ENCODE results near the gene FAM131C. TPM values are rescaled to one million over a fixed set of nuclear protein-coding genes. Genes with fewer than 3 reads are reported as not detected.

FAM131C gene
- 0.15 and 2.1 TPM in 2 replicates for total RNA-seq (2014; rRNA removed; shearing (Covaris generic); ENCODE audit: low replicate concordance)

GRCh38 chr1:16073490-16074119, at the start of gene FAM131C:
Gene FAM131C (minus strand): TSS chr1:16073651. CDS start chr1:16073442, 209 bp downstream.
- H3K9me3 ChIP-seq, result no peaks in the 10 kb centered on the region
- H3K27me3 ChIP-seq, result no peaks in the 10 kb centered on the region
- peak; percentile 37 for DNase-seq
- no peaks in the 10 kb centered on the region for H3K36me3 ChIP-seq
- H3K4me3 ChIP-seq, result peak within 1 kb of the TSS; percentile 33

- Histone ChIP-seq H3K4me3 (no peak overlapping the region), H3K27me3 (no peaks in the 10 kb centered on the region), H3K36me3 (peaks cover 46% of the 10 kb centered on the region), H3K9me3 (no peaks in the 10 kb centered on the region)
- peak; percentile 76 for DNase-seq
Observed at GRCh38 chr1:16122916-16123315, 49.5 kb upstream of the FAM131C start.

GRCh38 chr1:16122350-16122881, 49.0 kb upstream of the FAM131C start:
- peak; percentile 26 for DNase-seq
- Histone ChIP-seq H3K9me3 (no peaks in the 10 kb centered on the region), H3K36me3 (peaks cover 43% of the 10 kb centered on the region), H3K27me3 (no peaks in the 10 kb centered on the region), H3K4me3 (no peak overlapping the region)

GRCh38 chr1:16120940-16121410, 47.5 kb upstream of the FAM131C start:
- no peak overlapping the region for H3K4me3 ChIP-seq
- H3K27me3 ChIP-seq, result no peaks in the 10 kb centered on the region
- DNase-seq, result no peak
- H3K9me3 ChIP-seq, result no peaks in the 10 kb centered on the region
- peaks cover 33% of the 10 kb centered on the region for H3K36me3 ChIP-seq

GRCh38 chr1:16120407-16120806, 47.0 kb upstream of the FAM131C start:
- DNase-seq, result no peak
- H3K36me3 ChIP-seq, result peaks cover 27% of the 10 kb centered on the region
- no peak overlapping the region for H3K4me3 ChIP-seq
- no peaks in the 10 kb centered on the region for H3K27me3 ChIP-seq
- no peaks in the 10 kb centered on the region for H3K9me3 ChIP-seq

- H3K4me3 ChIP-seq, result no peak overlapping the region
- no peaks in the 10 kb centered on the region for H3K9me3 ChIP-seq
- no peak for DNase-seq
- H3K27me3 ChIP-seq, result no peaks in the 10 kb centered on the region
- peaks cover 26% of the 10 kb centered on the region for H3K36me3 ChIP-seq
Observed at GRCh38 chr1:16119926-16120325, 46.5 kb upstream of the FAM131C start.

GRCh38 chr1:16119504-16119903, 46.1 kb upstream of the FAM131C start:
- no peak overlapping the region for H3K4me3 ChIP-seq
- H3K27me3 ChIP-seq, result no peaks in the 10 kb centered on the region
- H3K36me3 ChIP-seq, result peaks cover 22% of the 10 kb centered on the region
- no peak for DNase-seq
- H3K9me3 ChIP-seq, result no peaks in the 10 kb centered on the region

GRCh38 chr1:16118706-16119105, 45.3 kb upstream of the FAM131C start:
- no peak overlapping the region for H3K4me3 ChIP-seq
- peaks cover 15% of the 10 kb centered on the region for H3K36me3 ChIP-seq
- H3K9me3 ChIP-seq, result no peaks in the 10 kb centered on the region
- no peak for DNase-seq
- H3K27me3 ChIP-seq, result no peaks in the 10 kb centered on the region

GRCh38 chr1:16117936-16118335, 44.5 kb upstream of the FAM131C start:
- no peaks in the 10 kb centered on the region for H3K9me3 ChIP-seq
- H3K4me3 ChIP-seq, result no peak overlapping the region
- no peak for DNase-seq
- H3K27me3 ChIP-seq, result no peaks in the 10 kb centered on the region
- H3K36me3 ChIP-seq, result peaks cover 7% of the 10 kb centered on the region

GRCh38 chr1:16117369-16117768, 43.9 kb upstream of the FAM131C start:
- H3K9me3 ChIP-seq, result no peaks in the 10 kb centered on the region
- DNase-seq, result peak; percentile 39
- H3K36me3 ChIP-seq, result peaks cover 5% of the 10 kb centered on the region; the same call in 1 of the 2 replicates
- no peak overlapping the region for H3K4me3 ChIP-seq
- H3K27me3 ChIP-seq, result no peaks in the 10 kb centered on the region

- Histone ChIP-seq H3K9me3 (no peaks in the 10 kb centered on the region), H3K36me3 (no peaks in the 10 kb centered on the region), H3K27me3 (no peaks in the 10 kb centered on the region), H3K4me3 (no peak overlapping the region)
- DNase-seq, result no peak
Observed at GRCh38 chr1:16116625-16117024, 43.2 kb upstream of the FAM131C start.

GRCh38 chr1:16116002-16116401, 42.6 kb upstream of the FAM131C start:
- no peak for DNase-seq
- no peaks in the 10 kb centered on the region for H3K36me3 ChIP-seq
- H3K27me3 ChIP-seq, result no peaks in the 10 kb centered on the region
- H3K9me3 ChIP-seq, result no peaks in the 10 kb centered on the region
- no peak overlapping the region for H3K4me3 ChIP-seq

GRCh38 chr1:16115468-16115983, 42.1 kb upstream of the FAM131C start:
- H3K9me3 ChIP-seq, result no peaks in the 10 kb centered on the region
- no peak for DNase-seq
- H3K4me3 ChIP-seq, result no peak overlapping the region
- H3K27me3 ChIP-seq, result no peaks in the 10 kb centered on the region
- H3K36me3 ChIP-seq, result no peaks in the 10 kb centered on the region

- H3K4me3 ChIP-seq, result no peak overlapping the region
- no peak for DNase-seq
- no peaks in the 10 kb centered on the region for H3K27me3 ChIP-seq
- no peaks in the 10 kb centered on the region for H3K9me3 ChIP-seq
- H3K36me3 ChIP-seq, result no peaks in the 10 kb centered on the region
Observed at GRCh38 chr1:16114527-16115467, 41.3 kb upstream of the FAM131C start.

GRCh38 chr1:16112596-16113555, 39.4 kb upstream of the FAM131C start:
- no peaks in the 10 kb centered on the region for H3K27me3 ChIP-seq
- H3K36me3 ChIP-seq, result no peaks in the 10 kb centered on the region
- peaks cover 5% of the 10 kb centered on the region for H3K9me3 ChIP-seq
- DNase-seq, result no peak
- H3K4me3 ChIP-seq, result no peak overlapping the region

Data from MG63 (cell line).